DND-41 (cell line): Measurements from ENCODE around the gene SH3BGRL3.
"Not testable (repeated sequence)": the region's sequence is repeated elsewhere in the genome, so short reads cannot be mapped to it uniquely, and the experiment has no call there.

Experiments
- ATAC-seq: fragments of 200-7000 bp; cut with Tn5 transposase; 3 replicates; pipeline ENCODE4 v1.9.1; 2021; ENCODE audit warnings: low read depth; ENCODE audit not compliant: insufficient read depth
- DNase-seq: peaks from one replicate; pipeline ENCODE4 v3.0.0-alpha.2; 2020
- H2AFZ ChIP-seq: 2 replicates; pipeline ENCODE4 v1.6.0; 2012; ENCODE audit warnings: low read depth, low read length
- H3K27ac ChIP-seq: 2 replicates; pipeline ENCODE4 v1.5.1; 2012; ENCODE audit warnings: low read length, inconsistent platforms
- H3K27me3 ChIP-seq: fragments of 200-600 bp; sonication (generic); 2 replicates; pipeline ENCODE4 v1.6.0; 2012; ENCODE audit warnings: low read length, mild to moderate bottlenecking, inconsistent platforms; ENCODE audit not compliant: insufficient read depth, poor library complexity
- H3K36me3 ChIP-seq: 2 replicates; pipeline ENCODE4 v1.5.1; 2012; ENCODE audit warnings: low read length, inconsistent platforms; ENCODE audit not compliant: insufficient read depth
- H3K4me1 ChIP-seq: 2 replicates; pipeline ENCODE4 v1.5.1; 2012; ENCODE audit warnings: mild to moderate bottlenecking, low read length; ENCODE audit not compliant: insufficient read depth
- H3K4me2 ChIP-seq: 2 replicates; pipeline ENCODE4 v1.6.0; 2012; ENCODE audit warnings: mild to moderate bottlenecking, moderate library complexity, low read length, inconsistent platforms; ENCODE audit not compliant: insufficient read depth
- H3K4me3 ChIP-seq, 2 experiments: fragments of 200-600 bp in 1 of 2; shearing (Covaris generic) in 1 of 2; 2 replicates each; pipeline ENCODE4 v1.5.1; 2012 to 2016; ENCODE audit warnings: inconsistent platforms in 2 of 2, low read length in 2 of 2, mild to moderate bottlenecking in 2 of 2, low read depth in 1 of 2, moderate library complexity in 1 of 2
- H3K79me2 ChIP-seq: 2 replicates; pipeline ENCODE4 v1.6.0; 2012; ENCODE audit warnings: low read length, inconsistent platforms; ENCODE audit not compliant: insufficient read depth
- H3K9ac ChIP-seq: 2 replicates; pipeline ENCODE4 v1.6.0; 2012; ENCODE audit warnings: low read depth, mild to moderate bottlenecking, inconsistent platforms, low read length, moderate library complexity
- H3K9me3 ChIP-seq: 2 replicates; pipeline ENCODE4 v1.5.1; 2012; ENCODE audit warnings: low read length, moderate library complexity, mild to moderate bottlenecking, inconsistent platforms; ENCODE audit not compliant: insufficient read depth, severe bottlenecking
- H4K20me1 ChIP-seq: 2 replicates; pipeline ENCODE4 v1.6.0; 2012; ENCODE audit warnings: low read length; ENCODE audit not compliant: insufficient read depth
- EZH2 ChIP-seq: IDR thresholded peaks from 3 replicates; pipeline ENCODE4 v1.6.1; 2012; ENCODE audit warnings: borderline replicate concordance, low read depth, mild to moderate bottlenecking, moderate library complexity, low read length, inconsistent platforms; ENCODE audit not compliant: severe bottlenecking
- TF ChIP-seq, protein P1 (sequence below): IDR thresholded peaks from 2 replicates; pipeline ENCODE4 v1.5.1; 2012; ENCODE audit warnings: borderline replicate concordance, low read length, moderate library complexity, mild to moderate bottlenecking; ENCODE audit not compliant: poor library complexity, severe bottlenecking; ENCODE audit errors: extremely low read depth

Gene SH3BGRL3

DNA sequence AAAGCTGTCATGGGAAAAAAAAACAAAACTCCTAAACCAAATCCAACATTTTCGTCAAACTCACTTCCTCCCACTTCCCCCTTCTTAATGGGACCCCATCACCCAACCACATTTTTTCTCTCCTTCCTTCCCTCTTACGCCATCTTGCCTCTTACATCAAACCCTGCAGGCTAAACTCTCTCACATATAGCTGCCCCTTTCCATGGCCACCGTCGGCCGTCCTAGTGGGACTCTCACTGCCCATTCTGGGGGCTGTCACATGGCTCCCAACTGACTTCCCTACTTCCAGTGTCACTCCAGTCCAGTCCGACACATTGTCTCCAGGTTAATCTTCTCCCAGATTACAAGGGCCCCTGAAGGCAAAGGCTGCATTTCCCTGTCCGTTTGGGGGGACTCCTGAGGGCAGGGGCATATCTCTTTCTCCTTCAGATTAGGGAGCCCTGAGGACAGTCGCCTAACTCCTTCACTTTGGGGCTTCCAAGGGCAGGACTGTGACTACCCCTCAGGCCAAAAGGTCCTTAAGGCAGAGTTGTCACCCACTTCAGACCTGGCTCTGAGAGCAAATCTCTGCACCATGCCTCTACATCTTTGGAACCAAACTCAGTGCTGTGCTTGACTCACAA, 25.9 kb downstream of the SH3BGRL3 start:
- Histone ChIP-seq H3K9ac (peak overlapping the region; percentile 68), H4K20me1 (no peaks in the 10 kb centered on the region), H2AFZ (peak overlapping the region; percentile 100), H3K27ac (peak overlapping the region; percentile 60), H3K4me1 (peaks cover 26% of the 10 kb centered on the region), H3K79me2 (no peaks in the 10 kb centered on the region), H3K4me3 (peak overlapping the region; percentile 86 to 96), H3K27me3 (no peaks in the 10 kb centered on the region), H3K4me2 (peak overlapping the region; percentile 98), H3K9me3 (no peaks in the 10 kb centered on the region), H3K36me3 (no peaks in the 10 kb centered on the region)
- no peak for TF ChIP-seq EZH2
- TF ChIP-seq, protein P1, sequence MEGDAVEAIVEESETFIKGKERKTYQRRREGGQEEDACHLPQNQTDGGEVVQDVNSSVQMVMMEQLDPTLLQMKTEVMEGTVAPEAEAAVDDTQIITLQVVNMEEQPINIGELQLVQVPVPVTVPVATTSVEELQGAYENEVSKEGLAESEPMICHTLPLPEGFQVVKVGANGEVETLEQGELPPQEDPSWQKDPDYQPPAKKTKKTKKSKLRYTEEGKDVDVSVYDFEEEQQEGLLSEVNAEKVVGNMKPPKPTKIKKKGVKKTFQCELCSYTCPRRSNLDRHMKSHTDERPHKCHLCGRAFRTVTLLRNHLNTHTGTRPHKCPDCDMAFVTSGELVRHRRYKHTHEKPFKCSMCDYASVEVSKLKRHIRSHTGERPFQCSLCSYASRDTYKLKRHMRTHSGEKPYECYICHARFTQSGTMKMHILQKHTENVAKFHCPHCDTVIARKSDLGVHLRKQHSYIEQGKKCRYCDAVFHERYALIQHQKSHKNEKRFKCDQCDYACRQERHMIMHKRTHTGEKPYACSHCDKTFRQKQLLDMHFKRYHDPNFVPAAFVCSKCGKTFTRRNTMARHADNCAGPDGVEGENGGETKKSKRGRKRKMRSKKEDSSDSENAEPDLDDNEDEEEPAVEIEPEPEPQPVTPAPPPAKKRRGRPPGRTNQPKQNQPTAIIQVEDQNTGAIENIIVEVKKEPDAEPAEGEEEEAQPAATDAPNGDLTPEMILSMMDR: no peak
- DNase-seq (no peak), ATAC-seq (no peak)

DNA sequence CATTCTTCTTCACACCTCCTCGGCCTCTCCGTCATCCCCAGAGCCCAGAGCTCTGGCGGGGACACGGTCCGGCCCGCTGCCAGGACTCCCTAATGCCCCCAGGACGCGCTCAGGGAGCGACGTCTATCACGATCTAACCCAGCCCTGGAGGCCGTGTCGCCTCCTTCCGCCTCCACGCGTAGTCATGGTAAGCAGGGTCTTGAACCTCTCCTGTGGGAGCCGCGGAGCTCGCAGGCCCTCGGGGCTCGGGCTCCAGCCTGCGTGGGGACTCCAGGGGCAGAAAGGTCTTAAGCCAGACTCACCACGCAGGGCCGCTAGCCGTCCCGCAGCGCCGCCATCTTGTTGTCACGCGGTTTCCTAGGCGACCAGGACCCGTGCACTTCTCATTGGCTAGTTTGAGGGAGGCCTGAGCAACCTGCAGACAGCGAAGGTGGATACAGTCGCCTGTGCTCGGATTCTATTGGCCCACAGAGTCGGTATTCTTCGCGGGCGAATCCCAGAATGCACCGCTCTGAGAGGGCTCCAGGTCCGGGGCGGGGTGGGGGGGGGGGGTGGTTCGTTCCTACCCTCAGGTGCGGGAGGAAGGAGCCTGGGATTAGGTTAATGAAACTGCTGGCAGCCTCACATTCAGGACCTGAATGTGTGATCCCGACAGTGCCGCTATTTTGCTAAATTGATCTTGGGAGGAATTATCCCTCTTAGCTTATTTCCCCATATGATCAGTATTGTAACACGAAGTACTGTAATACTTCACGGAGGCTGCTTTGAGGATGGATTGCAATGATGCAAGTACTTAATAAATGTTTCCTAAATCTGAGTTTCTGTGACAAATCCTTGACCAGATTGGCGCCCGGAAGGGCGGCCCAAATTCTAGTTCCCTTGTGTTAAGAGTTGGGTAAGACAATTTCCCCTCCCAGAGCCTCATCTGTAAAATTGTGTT, 26.7 kb downstream of the SH3BGRL3 start, which contains the start of gene UBXN11:
UBXN11 (minus strand) TSS at position 347 of the 940 bp plus-strand sequence. CDS start 3,753 bp downstream, outside the sequence.
- peak; percentile 94 for DNase-seq
- peak within 1 kb of the TSS; percentile 71 for H3K27ac ChIP-seq
- no peak for TF ChIP-seq EZH2
- TF ChIP-seq, protein P1: peak; percentile 14
- peak within 1 kb of the TSS; percentile 100 for H2AFZ ChIP-seq
- H3K27me3 ChIP-seq: no peaks in the 10 kb centered on the region
- peak within 1 kb of the TSS; percentile 68 for H3K9ac ChIP-seq
- H4K20me1 ChIP-seq: no peaks in the 10 kb centered on the region
- H3K36me3 ChIP-seq: no peaks in the 10 kb centered on the region
- H3K4me3 ChIP-seq: peak within 1 kb of the TSS; percentile 86 to 96
- H3K4me1 ChIP-seq: peaks cover 26% of the 10 kb centered on the region
- no peaks in the 10 kb centered on the region for H3K9me3 ChIP-seq
- H3K4me2 ChIP-seq: peak within 1 kb of the TSS; percentile 98
- H3K79me2 ChIP-seq: no peaks in the 10 kb centered on the region
- ATAC-seq: peak; percentile 100

DNA sequence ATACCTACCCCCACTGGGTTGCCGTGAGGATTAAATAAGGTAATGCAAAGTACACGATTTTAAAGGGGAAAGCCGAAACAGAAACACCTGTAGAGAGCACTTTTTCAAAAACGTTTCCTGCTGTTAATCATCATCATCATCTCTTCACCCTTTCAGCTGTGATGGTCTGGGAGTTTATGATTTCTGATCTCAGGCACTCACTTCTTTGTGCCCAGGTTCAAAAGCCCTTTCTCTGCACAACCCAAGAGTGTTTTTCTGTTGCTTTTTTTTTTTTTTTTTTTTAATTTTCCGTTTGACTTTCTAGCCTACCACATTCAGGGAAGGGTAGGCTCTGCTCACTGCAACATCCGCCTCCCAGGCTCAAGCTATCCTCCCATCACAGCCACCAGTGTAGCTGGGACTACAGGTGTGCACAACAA, 27.5 kb downstream of the SH3BGRL3 start:
- peaks cover 26% of the 10 kb centered on the region for H3K4me1 ChIP-seq
- ATAC-seq (no peak), DNase-seq (no peak)
- H2AFZ ChIP-seq: peak overlapping the region; percentile 100
- no peaks in the 10 kb centered on the region for H4K20me1 ChIP-seq
- H3K27me3 ChIP-seq: no peaks in the 10 kb centered on the region
- peak overlapping the region; percentile 98 for H3K4me2 ChIP-seq
- no peaks in the 10 kb centered on the region for H3K36me3 ChIP-seq
- H3K79me2 ChIP-seq: no peaks in the 10 kb centered on the region
- peak overlapping the region; percentile 68; the same call in 1 of the 2 replicates for H3K9ac ChIP-seq
- no peak for TF ChIP-seq EZH2
- TF ChIP-seq, protein P1: no peak
- H3K4me3 ChIP-seq: peak overlapping the region in 1 of 2 experiments; percentile 96; a peak in 1 of 4 replicates
- peak overlapping the region; percentile 71 for H3K27ac ChIP-seq
- no peaks in the 10 kb centered on the region for H3K9me3 ChIP-seq

DNA sequence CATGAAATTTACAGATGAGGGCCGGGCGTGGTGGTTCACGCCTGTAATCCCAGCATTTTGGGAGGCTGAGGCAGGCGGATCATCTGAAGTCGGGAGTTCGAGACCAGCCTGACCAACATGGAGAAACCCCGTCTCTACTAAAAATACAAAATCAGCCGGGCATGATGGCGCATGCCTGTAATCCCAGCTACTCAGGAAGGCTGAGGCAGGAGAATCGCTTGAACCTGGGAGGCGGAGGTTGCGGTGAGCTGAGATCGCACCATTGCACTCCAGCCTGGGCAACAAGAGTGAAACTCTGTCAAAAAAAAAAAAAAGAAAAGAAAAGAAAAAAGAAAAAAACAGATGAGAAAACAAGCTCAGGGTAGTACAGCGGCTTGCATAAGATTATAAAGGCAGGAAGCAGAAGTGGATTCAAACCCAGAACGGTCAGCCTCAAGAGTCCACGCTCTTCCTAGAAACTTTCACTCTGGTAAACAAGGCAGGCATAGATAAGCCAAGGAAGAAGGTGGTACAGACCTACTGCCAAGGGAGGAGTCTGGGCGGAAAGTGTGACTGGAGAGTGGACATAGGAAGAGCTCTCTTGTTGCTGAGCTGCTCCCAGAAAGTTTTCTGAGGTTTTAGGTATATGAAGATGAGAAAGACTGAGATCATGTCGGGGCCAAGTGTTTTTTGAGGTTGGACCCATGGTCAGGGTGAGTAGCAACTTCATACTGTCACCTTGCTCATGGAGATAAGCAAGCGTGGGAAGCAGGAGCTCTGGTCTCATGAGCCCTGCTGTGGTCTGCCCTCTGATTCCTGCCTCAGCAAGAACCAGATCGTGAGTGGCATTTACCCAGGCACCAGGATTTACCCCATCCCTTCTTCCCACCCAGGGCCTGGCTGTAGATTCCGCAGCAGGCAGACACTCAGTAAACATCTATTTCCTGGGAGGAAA, 28.3 kb downstream of the SH3BGRL3 start:
- not testable (repeated sequence) for DNase-seq, H4K20me1 ChIP-seq, H3K27ac ChIP-seq, H3K4me3 ChIP-seq, H3K9ac ChIP-seq, H3K9me3 ChIP-seq, H3K36me3 ChIP-seq, H3K79me2 ChIP-seq, ATAC-seq, H3K4me2 ChIP-seq, H3K27me3 ChIP-seq
- Histone ChIP-seq H3K4me1 (peaks cover 26% of the 10 kb centered on the region), H2AFZ (peak overlapping the region; percentile 100; the same call in 1 of the 2 replicates)
